K562 (cell line): ENCODE data around the gene ZFP36. TPM values are rescaled to one million over a fixed set of nuclear protein-coding genes. Genes with fewer than 3 reads are reported as not detected.

Experiments used
- DACH1 ChIP-seq: fragments of 450-650 bp; IDR thresholded peaks from 2 replicates; pipeline ENCODE4 v1.6.1; 2018; ENCODE audit not compliant: partially characterized antibody
- ELF4 ChIP-seq: fragments of 450-650 bp; formaldehyde crosslinking; IDR thresholded peaks from 2 replicates; pipeline ENCODE4 v1.4.0; 2022; ENCODE audit warnings: missing genetic modification characterization
- FOXK2 ChIP-seq, 2 experiments: fragments of 450-650 bp; IDR thresholded peaks in 1 of 2; conservative IDR thresholded peaks in 1 of 2; 2 replicates each; pipeline ENCODE4 v1.6.1; 2016; ENCODE audit warnings: low read depth in 2 of 2, mild to moderate bottlenecking in 1 of 2
- GATAD2B ChIP-seq: fragments of 450-650 bp; IDR thresholded peaks from 2 replicates; pipeline ENCODE4 v1.6.1; 2017; ENCODE audit warnings: mild to moderate bottlenecking, borderline replicate concordance
- HDAC8 ChIP-seq: fragments of 450-650 bp; IDR thresholded peaks from 2 replicates; pipeline ENCODE4 v1.6.1; 2016; ENCODE audit warnings: mild to moderate bottlenecking, missing genetic modification characterization, moderate library complexity, missing compliant biosample characterization
- HDGF ChIP-seq: fragments of 450-650 bp; IDR thresholded peaks from 2 replicates; pipeline ENCODE4 v1.6.1; 2016
- HIVEP1 ChIP-seq: fragments of 250-450 bp; sonication (Bioruptor Pico); IDR thresholded peaks from 2 replicates; pipeline ENCODE4 v1.4.0; 2020; ENCODE audit warnings: mild to moderate bottlenecking
- HLTF ChIP-seq: fragments of 450-650 bp; IDR thresholded peaks from 2 replicates; pipeline ENCODE4 v1.6.1; 2016
- HNRNPK ChIP-seq: fragments of 200-400 bp; formaldehyde crosslinking; IDR thresholded peaks from one replicate; pipeline ENCODE4 v1.6.1; 2018; ENCODE audit warnings: mild to moderate bottlenecking, low read depth, low read length; ENCODE audit not compliant: poor library complexity, severe bottlenecking
- HOMEZ ChIP-seq: fragments of 250-450 bp; sonication (Bioruptor Pico); IDR thresholded peaks from 2 replicates; pipeline ENCODE4 v1.4.0; 2020; ENCODE audit warnings: mild to moderate bottlenecking, moderate library complexity
- KDM2B ChIP-seq: fragments of 250-450 bp; sonication (Bioruptor Pico); IDR thresholded peaks from 2 replicates; pipeline ENCODE4 v1.8.0; 2021; ENCODE audit warnings: mild to moderate bottlenecking, moderate library complexity
- MLLT1 ChIP-seq, 2 experiments: fragments of 450-650 bp; IDR thresholded peaks; 2 replicates each; pipeline ENCODE4 v1.6.1; 2016
- MYBL2 ChIP-seq, 2 experiments: fragments of 450-650 bp in 1 of 2; sonication (generic) in 1 of 2; formaldehyde crosslinking in 1 of 2; IDR thresholded peaks; 2 replicates each; pipeline versions ENCODE4 v1.6.1 to v1.8.1; 2017 to 2022; ENCODE audit warnings: borderline replicate concordance in 1 of 2, inconsistent platforms in 1 of 2, low read depth in 1 of 2, mild to moderate bottlenecking in 1 of 2, missing genetic modification reagents in 1 of 2, moderate library complexity in 1 of 2
- NCOA1 ChIP-seq: fragments of 450-650 bp; IDR thresholded peaks from 2 replicates; pipeline ENCODE4 v1.6.1; 2016; ENCODE audit warnings: low read depth
- NELFE ChIP-seq: IDR thresholded peaks from 2 replicates; pipeline ENCODE4 v1.6.1; 2011; ENCODE audit warnings: mild to moderate bottlenecking; ENCODE audit not compliant: insufficient read depth, insufficient read length
- PURB ChIP-seq: sonication (generic); formaldehyde crosslinking; IDR thresholded peaks from 2 replicates; pipeline ENCODE4 v1.9.0; 2021; ENCODE audit warnings: low read depth, mild to moderate bottlenecking, missing genetic modification reagents
- PYGO2 ChIP-seq: fragments of 450-650 bp; IDR thresholded peaks from 2 replicates; pipeline ENCODE4 v1.6.1; 2016; ENCODE audit warnings: mild to moderate bottlenecking, missing genetic modification characterization, moderate library complexity, missing compliant biosample characterization
- SETDB1 ChIP-seq: IDR thresholded peaks from one replicate; pipeline ENCODE4 v1.6.1; 2012; ENCODE audit warnings: low read length, control low read depth, inconsistent platforms
- SRF ChIP-seq, 2 experiments: fragments of 250-450, 450-650 bp in 1 of 2; sonication (Bioruptor Pico) in 1 of 2; sonication (generic) in 1 of 2; formaldehyde crosslinking; IDR thresholded peaks; 2 replicates each; pipeline versions ENCODE4 v1.5.0 to v1.5.1; 2020 to 2022; ENCODE audit warnings: mild to moderate bottlenecking in 1 of 2, missing genetic modification reagents in 1 of 2
- STAG1 ChIP-seq: sonication (generic); formaldehyde crosslinking; IDR thresholded peaks from 2 replicates; pipeline ENCODE4 v1.5.0; 2020; ENCODE audit warnings: missing genetic modification reagents, borderline replicate concordance
- TCF15 ChIP-seq: fragments of 250-450 bp; sonication (Bioruptor Pico); IDR thresholded peaks from 2 replicates; pipeline ENCODE4 v1.8.0; 2022; ENCODE audit warnings: moderate library complexity, mild to moderate bottlenecking, inconsistent platforms
- THRAP3 ChIP-seq: fragments of 450-650 bp; IDR thresholded peaks from 2 replicates; pipeline ENCODE4 v1.6.1; 2016; ENCODE audit warnings: mild to moderate bottlenecking, inconsistent platforms, borderline replicate concordance
- ZBTB34 ChIP-seq: fragments of 250-450 bp; sonication (Bioruptor Pico); IDR thresholded peaks from 2 replicates; pipeline ENCODE4 v1.8.0; 2021; ENCODE audit warnings: mild to moderate bottlenecking, moderate library complexity
- ZNF316 ChIP-seq: fragments of 450-650 bp; IDR thresholded peaks from 2 replicates; pipeline ENCODE4 v1.6.1; 2016
- ZNF561 ChIP-seq: fragments of 450-650 bp; formaldehyde crosslinking; conservative IDR thresholded peaks from 2 replicates; pipeline ENCODE4 v1.4.0; 2020; ENCODE audit warnings: mild to moderate bottlenecking, moderate library complexity
- polyA plus RNA-seq, 8 experiments: library from polyadenylated mRNA; depleted of rRNA in 4 of 8; stranded (reverse) in 5 of 8; unstranded in 3 of 8; fragments of >200 nt; fragmentation: Nextera tagmentation in 2 of 8; fragmentation: Illumina TruSeq in 1 of 8; extraction: Ambion mirVana in 2 of 8; extraction: Trizol in 1 of 8; gene quantifications; 2 replicates each; pipeline versions ENCODE4 v1.2.1 to v1.2.3, GENCODE V29; 2011 to 2014; ENCODE audit warnings: inconsistent platforms in 1 of 8, missing spikeins in 1 of 8
- total RNA-seq, 7 experiments: library from RNA; depleted of rRNA in 6 of 7; stranded (reverse); fragments of >200 nt in 6 of 7; fragmentation: Illumina TruSeq in 2 of 7; extraction: Trizol in 2 of 7; gene quantifications; 2 replicates each; pipeline versions ENCODE4 v1.2.1 to v1.2.3, GENCODE V29; 2011 to 2021; ENCODE audit warnings: low replicate concordance in 1 of 7

The ZFP36 gene
- total and polyA plus RNA-seq, 9 of the 15 experiments (the other 6 are each of a cell fraction or from before 2014, with no cell fraction given), result 1.0 to 20.1 (median 3.5) TPM

- TF ChIP-seq KDM2B (no peak), HLTF (no peak), PURB (CRISPR knock-in tag) (no peak), DACH1 (peak; percentile 41), ZNF316 (peak; percentile 77), MLLT1 (IDR thresholded peaks at IDR 0.05) (peak in 1 of 2 experiments; percentile 86; a peak in 2 of 4 replicates), SRF (CRISPR knock-in tag; IDR thresholded peaks at IDR 0.05) (no peak), HDAC8 (tag) (no peak), ELF4 (CRISPR knock-in tag) (0 out of 2 replicates have a peak, but pooled peaks have one; percentile 58), HDGF (no peak), ZBTB34 (CRISPR knock-in tag) (no peak), THRAP3 (no peak), NCOA1 (0 out of 2 replicates have a peak, but pooled peaks have one; percentile 36), GATAD2B (no peak; the same call in 1 of the 2 replicates), STAG1 (CRISPR knock-in tag) (no peak), PYGO2 (tag) (no peak), HIVEP1 (CRISPR knock-in tag) (no peak), FOXK2 (conservative IDR thresholded peaks at IDR 0.05 in 1 of 2, IDR thresholded peaks at IDR 0.05 in 1 of 2; ENCODE audit: low read depth in 2 of 2) (no peak), MYBL2 (IDR thresholded peaks at IDR 0.05; ENCODE audit: low read depth) (no peak), MYBL2 (CRISPR knock-in tag; IDR thresholded peaks at IDR 0.05; ENCODE audit: borderline replicate concordance) (no peak), HNRNPK (no peak), HOMEZ (no peak), TCF15 (CRISPR knock-in tag) (no peak), ZNF561 (CRISPR knock-in tag) (no peak), SETDB1 (no peak), NELFE (no peak)
Measured at GRCh38 chr19:39381910-39382611, 24.6 kb upstream of the ZFP36 start (continued).
